ENCODE data around the gene APIP. TPM values are rescaled to one million over a fixed set of nuclear protein-coding genes. Genes with fewer than 3 reads are reported as not detected.
A peak's percentile ranks its signal among the peaks of the same experiment; 100 is the strongest.

The APIP gene, protein sequence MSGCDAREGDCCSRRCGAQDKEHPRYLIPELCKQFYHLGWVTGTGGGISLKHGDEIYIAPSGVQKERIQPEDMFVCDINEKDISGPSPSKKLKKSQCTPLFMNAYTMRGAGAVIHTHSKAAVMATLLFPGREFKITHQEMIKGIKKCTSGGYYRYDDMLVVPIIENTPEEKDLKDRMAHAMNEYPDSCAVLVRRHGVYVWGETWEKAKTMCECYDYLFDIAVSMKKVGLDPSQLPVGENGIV
- 100 to 1,000 TPM in 1 of 2 donors, 10 to 100 TPM in 1; 26.4 to 100 TPM for total RNA-seq
- long read RNA-seq, transcript APIP-201 (7 exons, 1,366 nt), result major isoform, 13 of 37 reads
- long read RNA-seq, partial matches to known transcripts, result 22 of 37 reads
- long read RNA-seq, other reads (novel, unspliced or antisense), result 2 of 37 reads

DNA sequence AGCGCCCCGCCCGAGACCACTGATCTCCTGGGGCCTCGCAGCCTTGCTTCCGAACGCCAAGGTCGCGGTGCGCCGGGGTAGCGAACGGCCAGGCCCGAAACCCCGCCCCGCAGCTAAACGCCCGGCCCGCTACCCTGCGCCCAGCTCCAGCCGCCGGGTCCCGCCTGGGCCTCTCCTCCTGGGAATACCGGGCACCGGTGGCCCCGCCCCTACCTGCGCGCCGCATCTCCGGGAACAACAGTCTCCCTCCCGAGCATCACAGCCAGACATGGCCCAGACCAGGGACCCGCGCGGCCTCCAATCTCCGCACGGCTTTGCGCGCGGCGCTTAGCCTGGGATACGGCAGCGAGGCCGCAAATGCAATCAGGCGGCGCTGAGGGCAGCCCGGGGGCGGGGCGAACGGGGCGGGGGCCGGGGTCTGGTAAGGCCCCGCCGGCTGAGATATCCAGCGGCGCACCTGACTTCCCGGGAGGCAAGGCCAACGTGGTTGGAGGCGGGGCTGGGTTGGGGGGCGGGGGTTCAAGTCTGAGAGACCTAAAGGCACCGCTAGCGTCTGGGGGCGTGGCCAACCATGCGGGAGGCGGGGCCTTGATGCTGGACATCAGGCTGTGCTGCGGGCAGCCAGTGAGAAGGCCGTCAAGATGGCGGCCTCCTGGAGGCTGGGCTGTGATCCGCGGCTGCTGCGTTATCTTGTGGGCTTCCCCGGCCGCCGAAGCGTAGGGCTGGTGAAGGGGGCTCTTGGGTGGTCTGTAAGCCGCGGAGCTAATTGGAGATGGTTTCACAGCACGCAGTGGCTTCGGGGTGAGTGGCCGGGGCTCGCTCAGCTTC, at the start of gene APIP, which contains the start of gene PDHX:
TSS of gene APIP (minus strand) at position 365 of the 828 bp plus-strand sequence. CDS start at position 270, 95 bp downstream.
TSS of gene PDHX (plus strand) at position 604 of the 828 bp plus-strand sequence. CDS start at position 642, 38 bp downstream.
- peak; percentile 91 for ATAC-seq
- peak; percentile 99 to 100 for DNase-seq
- intact Hi-C loops (cut with DNase I, micrococcal nuclease), result no loop called here

DNA sequence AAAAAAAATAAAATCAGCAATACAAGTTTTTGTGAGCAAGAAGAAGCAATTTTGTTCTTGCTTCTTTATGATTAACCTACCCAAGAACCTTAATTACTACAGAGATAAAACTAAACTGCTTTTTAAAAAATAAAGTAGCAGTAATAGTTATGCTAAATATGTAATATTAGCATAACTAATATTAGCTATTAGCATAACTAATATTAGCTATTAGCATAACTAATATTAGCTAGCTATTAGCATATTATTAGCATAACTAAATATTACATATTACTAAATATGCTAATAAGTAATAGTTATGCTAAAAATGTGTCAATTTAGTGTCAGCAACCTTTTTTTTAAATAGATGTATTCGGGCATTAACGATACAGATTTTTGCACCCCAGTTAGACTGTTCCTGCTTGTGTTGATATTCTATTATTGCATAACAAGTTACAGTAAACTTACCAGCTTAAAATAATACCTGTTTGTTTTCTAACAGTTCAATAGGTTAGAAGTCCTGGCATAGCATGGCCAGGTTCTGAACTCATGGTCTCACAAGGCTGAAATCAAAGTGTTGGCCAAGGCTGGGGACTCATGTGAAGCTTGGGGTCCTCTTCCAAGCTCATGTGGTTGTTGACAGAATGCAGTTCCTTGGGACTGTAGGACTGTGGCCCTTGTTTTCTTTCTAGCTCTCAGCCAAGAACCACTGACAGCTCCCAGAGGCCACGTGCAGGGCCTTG, 48.6 kb upstream of the APIP start:
- no peak for DNase-seq
- no peak for ATAC-seq
- intact Hi-C loops (cut with DNase I, micrococcal nuclease), result no loop called here

DNA sequence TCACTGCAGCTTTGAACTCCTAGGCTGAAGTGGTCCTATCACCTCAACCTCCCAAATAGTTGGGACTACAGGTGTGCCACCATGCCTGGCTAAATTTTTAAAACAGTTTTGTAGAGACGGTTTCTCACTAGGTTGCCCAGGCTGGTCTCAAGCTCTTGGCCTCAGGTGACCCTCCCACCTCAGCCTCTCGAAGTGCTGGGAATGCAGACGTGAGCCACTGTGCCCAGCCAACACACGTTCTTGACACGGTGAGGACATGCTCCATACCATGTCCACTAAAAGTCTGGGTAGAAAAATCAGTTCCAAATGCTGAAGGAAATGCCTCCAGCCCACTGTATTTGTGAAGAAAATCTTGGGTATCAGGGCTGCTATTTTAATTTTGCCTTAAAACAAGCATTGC, 47.2 kb upstream of the APIP start:
- DNase-seq (no peak), ATAC-seq (no peak)
- intact Hi-C loops (cut with DNase I, micrococcal nuclease), result no loop called here

DNA sequence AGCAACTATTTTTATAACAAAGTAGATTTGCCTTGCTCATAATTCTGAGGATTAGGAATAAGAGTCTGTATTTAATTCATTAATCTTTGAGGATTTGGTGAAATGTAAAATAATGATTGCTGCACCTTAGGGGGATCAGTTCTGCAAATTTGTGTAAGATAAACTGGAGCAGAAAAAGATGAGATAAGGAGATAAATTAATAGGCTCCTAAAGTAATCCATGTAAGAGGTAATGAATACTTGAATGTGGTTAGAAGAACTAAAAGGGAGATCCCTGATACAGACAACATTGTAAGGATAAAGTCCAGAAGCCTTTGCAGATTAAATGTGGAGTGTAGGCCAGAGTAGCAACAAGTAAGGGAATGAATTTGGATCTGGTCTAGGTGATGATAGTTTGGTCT, 45.9 kb upstream of the APIP start:
- intact Hi-C loops (cut with DNase I, micrococcal nuclease), result no loop called here
- ATAC-seq, result no peak
- DNase-seq, result no peak

DNA sequence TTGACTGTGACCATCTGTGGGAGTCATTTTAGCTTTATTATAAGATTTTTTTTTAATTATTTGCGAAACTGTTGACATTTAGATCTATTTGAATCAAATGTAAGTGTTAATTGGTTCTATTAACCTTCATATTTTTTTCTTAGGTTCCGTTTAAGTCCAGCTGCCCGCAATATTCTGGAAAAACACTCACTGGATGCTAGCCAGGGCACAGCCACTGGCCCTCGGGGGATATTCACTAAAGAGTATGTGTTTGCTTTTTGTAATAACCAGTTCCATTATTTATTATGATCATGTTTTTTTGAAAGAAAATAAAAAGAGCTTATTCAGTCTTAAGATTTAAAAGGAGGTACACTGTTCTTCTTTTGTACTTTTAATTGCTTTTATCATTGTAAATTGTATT, 44.1 kb upstream of the APIP start:
- intact Hi-C loops (cut with DNase I, micrococcal nuclease), result no loop called here
- ATAC-seq, result no peak
- no peak for DNase-seq

DNA sequence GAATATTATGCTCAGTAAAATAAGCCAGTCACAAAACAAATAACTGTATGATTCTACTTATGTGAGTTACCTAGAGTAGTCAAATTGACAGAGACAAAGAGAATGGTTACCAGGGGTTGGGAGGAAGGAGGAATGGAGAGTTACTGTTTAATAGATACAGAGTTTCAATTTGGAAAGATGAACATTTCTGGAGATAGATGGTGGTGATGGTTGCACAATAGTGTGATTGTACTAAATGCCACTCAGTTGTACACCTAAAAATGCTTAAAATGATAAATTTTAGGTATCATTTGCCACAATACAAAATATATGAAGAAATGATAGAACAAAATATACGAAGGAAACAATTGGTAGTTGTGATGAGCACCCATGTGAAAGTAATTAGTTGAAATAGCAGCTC, 43.6 kb upstream of the APIP start:
- no peak for DNase-seq
- ATAC-seq, result no peak
- intact Hi-C loops (cut with DNase I, micrococcal nuclease), result no loop called here

DNA sequence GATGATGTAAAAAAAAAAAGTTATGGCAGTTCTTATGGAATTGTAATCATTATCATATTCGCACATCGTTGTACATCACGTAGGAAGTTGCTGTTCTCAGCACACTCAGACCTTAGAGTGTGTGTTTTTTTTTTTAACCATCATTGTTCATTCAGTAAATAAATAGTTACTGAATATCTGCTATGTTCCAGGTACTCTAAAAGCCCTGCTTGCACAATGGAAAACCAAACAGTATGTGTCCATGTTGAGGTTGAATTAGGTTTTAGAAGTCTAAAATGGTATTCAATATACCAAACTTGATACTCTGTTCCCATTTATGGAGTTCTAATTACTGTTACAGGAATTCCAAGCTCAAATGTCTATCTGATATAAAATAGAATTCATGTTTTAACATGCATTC, 41.4 kb upstream of the APIP start:
- intact Hi-C loops (cut with DNase I, micrococcal nuclease), result no loop called here
- DNase-seq (no peak), ATAC-seq (no peak)

DNA sequence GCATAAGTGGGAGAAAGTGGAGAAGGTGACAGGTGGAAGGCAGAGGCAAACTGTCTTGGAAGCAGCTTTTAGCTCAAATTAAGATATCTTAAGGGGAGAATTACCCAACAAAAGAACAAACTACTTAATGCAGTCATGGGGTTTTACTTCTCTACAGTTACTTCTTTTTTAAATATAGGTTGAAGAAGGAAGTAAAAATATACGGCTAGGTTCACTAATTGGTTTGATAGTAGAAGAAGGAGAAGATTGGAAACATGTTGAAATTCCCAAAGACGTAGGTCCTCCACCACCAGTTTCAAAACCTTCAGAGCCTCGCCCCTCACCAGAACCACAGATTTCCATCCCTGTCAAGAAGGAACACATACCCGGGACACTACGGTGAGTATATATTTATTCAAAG, 41.0 kb upstream of the APIP start:
- DNase-seq, result no peak
- no peak for ATAC-seq
- intact Hi-C loops (cut with DNase I, micrococcal nuclease), result no loop called here

DNA sequence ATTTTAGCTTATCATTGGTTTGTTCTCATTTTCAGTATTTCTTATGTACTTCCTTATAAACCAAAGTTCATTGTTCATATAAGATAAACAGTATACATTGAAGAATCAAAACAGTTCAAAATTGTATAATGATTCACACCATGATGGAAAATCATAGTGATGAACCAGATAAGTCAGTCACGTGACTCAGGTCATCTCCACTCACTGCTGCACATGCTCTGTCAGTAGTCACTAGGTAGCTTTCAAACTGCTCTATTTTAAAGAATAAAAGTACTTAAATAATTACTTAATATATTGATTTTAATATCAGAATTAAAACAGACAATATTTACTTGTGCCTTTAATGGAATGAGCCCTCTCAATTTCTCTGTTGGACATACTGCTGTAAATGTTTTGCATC, 37.8 kb upstream of the APIP start:
- DNase-seq, result no peak
- intact Hi-C loops (cut with DNase I, micrococcal nuclease), result no loop called here
- ATAC-seq, result no peak

DNA sequence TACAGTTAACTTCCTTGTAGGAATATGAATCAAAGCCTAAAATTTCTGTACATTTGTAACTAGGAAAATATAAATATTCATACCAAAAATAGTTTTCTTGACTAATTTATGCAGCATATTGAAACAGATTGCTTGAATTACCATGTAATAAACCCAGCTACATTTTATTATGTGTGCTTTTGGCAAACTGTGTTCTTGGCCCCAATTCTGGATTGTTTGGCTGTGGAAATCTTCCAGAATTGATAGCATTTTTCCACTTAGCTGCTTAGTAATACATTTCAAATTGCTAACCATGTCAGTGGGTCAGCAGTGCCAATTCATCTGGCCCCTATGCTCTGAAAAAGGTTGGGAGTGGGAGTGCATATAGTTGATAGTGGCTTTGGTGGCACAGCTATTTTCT, 32.5 kb upstream of the APIP start:
- ATAC-seq (no peak), DNase-seq (no peak)
- intact Hi-C loops (cut with DNase I, micrococcal nuclease), result no loop called here

DNA sequence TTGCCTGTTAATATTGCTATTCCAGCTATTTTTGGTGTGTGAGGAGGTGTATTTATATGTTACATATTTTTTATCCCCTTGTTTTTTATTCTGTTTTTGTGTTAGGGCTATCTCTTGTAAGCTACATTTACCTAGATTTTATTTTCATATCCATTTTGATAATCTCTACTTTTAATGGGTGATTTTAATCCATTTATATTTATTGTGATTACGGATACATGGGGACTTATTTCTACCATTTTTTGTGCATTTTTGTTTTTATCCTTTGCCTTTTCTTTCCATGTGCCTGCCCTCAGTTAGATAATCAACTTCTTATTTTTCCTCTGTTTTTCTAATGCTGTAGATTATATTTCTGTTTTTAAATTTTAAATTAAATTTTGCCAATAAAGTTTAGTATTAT, 28.5 kb upstream of the APIP start:
- ATAC-seq (no peak), DNase-seq (no peak)
- intact Hi-C loops (cut with DNase I, micrococcal nuclease), result no loop called here

DNA sequence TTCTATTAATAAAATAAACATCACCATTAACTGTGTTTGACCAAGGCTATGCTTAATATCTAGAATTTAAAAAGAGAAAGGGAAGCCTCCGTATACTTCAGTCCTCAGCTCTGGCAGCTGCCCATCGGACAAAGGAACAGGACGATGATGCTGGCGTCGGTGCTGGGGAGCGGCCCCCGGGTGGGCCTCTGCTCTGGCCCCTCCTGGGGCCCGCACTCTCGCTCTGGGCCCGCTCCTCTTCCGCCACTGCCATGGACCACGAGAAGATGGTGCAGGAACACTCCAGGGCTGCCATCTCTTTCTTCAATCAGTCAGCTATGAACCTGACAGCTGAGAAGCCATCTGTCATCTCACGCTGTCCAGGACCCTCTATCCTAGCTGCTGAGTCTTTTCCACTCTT, 25.5 kb upstream of the APIP start:
- intact Hi-C loops (cut with DNase I, micrococcal nuclease), result no loop called here
- DNase-seq, result no peak
- ATAC-seq, result no peak

DNA sequence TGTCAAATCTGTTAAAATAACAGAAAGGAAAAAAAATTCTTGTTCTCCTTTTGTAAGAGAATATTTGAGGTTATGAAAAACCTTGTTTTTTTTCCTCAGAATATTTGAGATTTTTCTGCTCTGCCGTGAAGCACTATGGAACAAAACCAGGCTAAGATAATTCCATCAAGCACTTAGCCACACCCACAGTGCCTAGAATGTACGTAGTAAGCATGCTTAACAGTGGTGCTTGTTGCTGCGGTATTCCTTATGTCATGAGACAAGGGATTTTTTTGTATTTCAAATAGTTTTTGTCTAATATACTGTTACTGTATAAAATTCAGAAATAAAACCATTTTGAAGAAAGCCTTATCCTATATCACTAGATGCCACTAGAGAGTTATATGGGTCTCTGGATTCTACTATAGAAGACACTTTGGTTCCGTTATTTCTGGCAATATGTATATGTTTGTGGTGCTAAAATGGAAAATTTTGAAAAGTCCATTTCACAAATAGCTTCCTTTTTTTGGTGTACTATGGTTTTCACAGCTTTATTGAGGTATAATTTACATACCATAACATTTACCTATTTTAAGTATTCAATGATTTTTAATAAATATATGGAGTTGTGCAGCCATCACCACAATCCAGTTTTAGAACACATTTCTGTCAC, 24.0 kb upstream of the APIP start:
- no peak for ATAC-seq
- DNase-seq, result no peak
- intact Hi-C loops (cut with DNase I, micrococcal nuclease), result no loop called here

DNA sequence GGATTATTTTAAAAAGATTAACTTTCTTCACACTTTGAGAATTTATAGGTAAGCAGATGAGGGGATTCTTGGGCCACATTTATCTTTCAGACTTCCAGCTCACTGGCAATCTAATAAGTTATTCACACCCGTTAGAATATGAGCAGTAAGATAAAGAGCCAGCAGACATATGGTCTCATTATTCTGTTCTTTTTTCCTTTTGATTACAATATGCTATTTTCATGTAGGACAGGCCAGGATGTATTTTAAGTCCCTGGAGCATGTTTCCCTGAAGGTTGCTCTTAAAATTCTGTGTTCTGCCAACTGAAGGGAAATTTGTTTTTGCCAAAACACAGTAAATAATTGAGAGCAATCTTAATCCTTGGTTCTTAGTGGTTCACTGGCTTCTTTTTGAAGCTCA, 22.4 kb upstream of the APIP start:
- intact Hi-C loops (cut with DNase I, micrococcal nuclease), result no loop called here
- ATAC-seq (no peak), DNase-seq (no peak)

DNA sequence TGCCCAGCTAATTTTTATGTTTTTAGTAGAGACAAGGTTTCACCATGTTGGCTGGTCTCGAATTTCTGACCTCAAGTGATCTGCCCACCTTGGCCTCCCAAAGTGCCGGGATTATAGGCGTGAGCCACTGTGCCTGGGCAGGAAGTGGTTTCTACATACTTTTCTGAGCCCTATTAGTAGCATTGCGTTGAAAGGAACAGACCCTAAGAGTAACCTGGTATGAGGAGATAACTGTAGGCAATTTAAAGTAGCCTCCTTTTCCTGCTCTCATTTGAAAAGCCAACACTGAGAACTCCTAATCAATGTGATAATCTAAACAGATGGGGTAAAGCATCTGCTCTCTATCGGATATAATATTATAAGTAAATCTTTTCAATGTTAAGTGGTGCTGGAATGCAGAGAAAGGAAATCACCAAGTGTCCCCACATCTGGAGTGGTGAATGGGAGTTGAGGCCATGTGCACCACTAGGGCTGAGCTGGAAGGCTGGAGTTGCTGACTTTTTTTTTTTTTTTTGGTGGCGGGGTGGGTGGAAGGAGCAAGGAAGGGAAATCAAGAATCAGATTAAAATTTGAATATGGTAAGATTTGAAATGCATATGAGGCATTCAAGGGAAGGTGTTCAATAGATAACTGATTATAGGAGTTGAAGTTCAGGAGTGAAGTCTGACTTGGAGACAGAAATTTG, 20.9 kb upstream of the APIP start:
- DNase-seq (no peak), ATAC-seq (no peak)
- intact Hi-C loops (cut with DNase I, micrococcal nuclease), result no loop called here

DNA sequence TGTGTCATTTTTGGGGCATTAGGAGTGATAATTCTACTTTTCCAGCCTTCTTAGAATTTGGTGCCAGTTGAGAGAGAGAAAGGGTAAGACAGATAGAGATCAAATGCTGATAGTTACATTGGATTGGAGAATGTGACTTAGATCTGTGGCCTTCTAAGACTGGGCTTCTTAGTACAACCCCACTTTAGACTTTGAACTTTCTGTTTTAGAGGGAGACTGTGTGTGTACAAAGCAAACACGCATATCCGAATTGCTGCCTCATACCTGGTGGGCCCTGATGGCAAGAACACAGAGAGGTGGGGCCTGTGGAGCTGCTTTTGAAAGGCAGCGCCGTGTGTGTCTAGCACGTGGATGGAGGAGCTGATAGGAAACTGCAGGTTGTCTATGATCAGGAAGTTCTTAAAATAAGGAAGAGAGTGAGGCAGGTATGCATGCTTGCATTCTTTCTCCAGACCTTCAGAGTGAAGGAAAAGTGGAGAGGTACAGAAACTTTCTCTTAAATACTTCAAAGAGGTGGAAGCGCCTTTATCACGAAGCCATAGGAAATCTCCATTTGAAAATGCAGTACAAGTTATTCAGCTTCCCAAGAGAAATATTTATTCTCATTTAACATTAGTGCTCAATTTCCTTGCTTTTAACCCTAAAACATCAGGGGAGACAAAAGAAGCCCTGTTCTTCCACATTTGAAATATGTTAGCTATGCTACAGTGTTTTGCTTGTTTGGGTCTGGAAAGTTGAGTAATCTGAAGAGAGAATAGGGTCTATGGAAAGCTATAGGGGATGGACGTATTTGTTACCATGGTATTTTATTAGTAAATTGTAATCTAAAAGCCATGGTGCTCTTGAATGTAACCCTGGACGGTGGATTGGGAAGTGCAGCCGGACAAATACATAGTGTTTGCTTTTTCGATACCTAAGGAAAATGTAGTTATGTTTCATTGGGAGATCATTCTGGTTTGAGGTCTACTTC, 13.9 kb upstream of the APIP start:
- intact Hi-C loops (cut with DNase I, micrococcal nuclease), result loop anchor here in 1 of 2 donors (10.0 kb wide), 1 partner anchor 555 kb away; no protein-coding TSS in a partner anchor
- DNase-seq (peak; percentile 60 to 75), ATAC-seq (peak; percentile 99)

DNA sequence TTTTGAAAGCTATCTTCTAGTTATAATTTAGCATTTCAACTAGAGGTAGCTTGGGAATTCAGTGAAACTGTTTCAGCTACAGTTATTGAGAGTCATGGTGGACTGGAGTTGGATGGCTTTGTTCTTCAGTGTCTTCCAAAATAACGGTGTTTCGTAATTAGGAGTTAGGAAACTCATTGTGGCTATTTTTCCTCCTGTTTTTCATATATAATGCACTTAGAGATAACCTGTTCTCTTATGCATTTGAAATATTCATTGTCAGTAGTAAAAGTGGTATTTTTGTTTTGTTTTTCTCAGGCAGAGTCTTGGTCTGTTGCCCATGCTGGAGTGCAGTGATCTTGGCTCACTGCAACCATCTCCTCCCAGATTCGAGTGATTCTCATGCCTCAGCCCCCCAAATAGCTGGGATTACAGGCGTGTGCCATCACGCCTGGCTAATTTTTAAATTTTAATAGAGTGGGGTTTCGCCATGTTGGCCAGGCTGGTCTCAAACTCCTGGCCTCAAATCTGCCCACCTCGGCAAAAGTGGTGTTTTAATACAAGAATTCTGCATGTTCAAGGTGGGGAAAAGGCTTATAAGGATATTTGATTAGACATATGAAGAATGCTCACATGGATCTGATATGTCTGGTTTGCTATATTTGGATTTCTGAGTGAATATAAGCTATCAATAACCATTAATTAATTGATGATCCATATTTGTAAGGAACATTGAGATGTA, 12.9 kb upstream of the APIP start:
- ATAC-seq, result no peak
- intact Hi-C loops (cut with DNase I, micrococcal nuclease), result loop anchor here in 1 of 2 donors (10.0 kb wide), 1 partner anchor 556 kb away; no protein-coding TSS in a partner anchor
- DNase-seq, result no peak

Measured in left colon (tissue), 2 donors.